BE2C (cell line): ENCODE data around the gene CFAP46.

Experiments used
- DNase-seq: peaks from one replicate; pipeline ENCODE4 v3.0.0-alpha.2; 2020
- H3K27me3 ChIP-seq: fragments of 250-450 bp; sonication (Bioruptor Pico); 2 replicates; pipeline ENCODE4 v1.5.1; 2020; ENCODE audit warnings: mild to moderate bottlenecking
- H3K36me3 ChIP-seq: fragments of 250-450 bp; sonication (Bioruptor Pico); 2 replicates; pipeline ENCODE4 v1.5.1; 2020; ENCODE audit warnings: mild to moderate bottlenecking
- H3K4me1 ChIP-seq: fragments of 250-450 bp; sonication (Bioruptor Pico); 2 replicates; pipeline ENCODE4 v1.5.1; 2020
- H3K4me3 ChIP-seq: 2 replicates; pipeline ENCODE4 v1.5.1; 2011; ENCODE audit warnings: low read depth, low read length
- H3K9me3 ChIP-seq: fragments of 250-450 bp; sonication (Bioruptor Pico); 2 replicates; pipeline ENCODE4 v1.5.1; 2020
- CTCF ChIP-seq: IDR thresholded peaks from 2 replicates; pipeline ENCODE4 v1.5.1; 2012; ENCODE audit warnings: mild to moderate bottlenecking, low read depth, low read length

CFAP46 gene

GRCh38 chr10:132946311-132946710 is 3.9 kb upstream of the CFAP46 start:
- no peak for TF ChIP-seq CTCF
- no peaks in the 10 kb centered on the region for H3K4me1 ChIP-seq
- H3K9me3 ChIP-seq, result no peaks in the 10 kb centered on the region
- H3K4me3 ChIP-seq, result no peak overlapping the region
- H3K27me3 ChIP-seq, result peaks cover 32% of the 10 kb centered on the region
- DNase-seq, result no peak
- no peaks in the 10 kb centered on the region for H3K36me3 ChIP-seq

GRCh38 chr10:132945894-132946255 is 3.5 kb upstream of the CFAP46 start:
- DNase-seq, result no peak

DNA sequence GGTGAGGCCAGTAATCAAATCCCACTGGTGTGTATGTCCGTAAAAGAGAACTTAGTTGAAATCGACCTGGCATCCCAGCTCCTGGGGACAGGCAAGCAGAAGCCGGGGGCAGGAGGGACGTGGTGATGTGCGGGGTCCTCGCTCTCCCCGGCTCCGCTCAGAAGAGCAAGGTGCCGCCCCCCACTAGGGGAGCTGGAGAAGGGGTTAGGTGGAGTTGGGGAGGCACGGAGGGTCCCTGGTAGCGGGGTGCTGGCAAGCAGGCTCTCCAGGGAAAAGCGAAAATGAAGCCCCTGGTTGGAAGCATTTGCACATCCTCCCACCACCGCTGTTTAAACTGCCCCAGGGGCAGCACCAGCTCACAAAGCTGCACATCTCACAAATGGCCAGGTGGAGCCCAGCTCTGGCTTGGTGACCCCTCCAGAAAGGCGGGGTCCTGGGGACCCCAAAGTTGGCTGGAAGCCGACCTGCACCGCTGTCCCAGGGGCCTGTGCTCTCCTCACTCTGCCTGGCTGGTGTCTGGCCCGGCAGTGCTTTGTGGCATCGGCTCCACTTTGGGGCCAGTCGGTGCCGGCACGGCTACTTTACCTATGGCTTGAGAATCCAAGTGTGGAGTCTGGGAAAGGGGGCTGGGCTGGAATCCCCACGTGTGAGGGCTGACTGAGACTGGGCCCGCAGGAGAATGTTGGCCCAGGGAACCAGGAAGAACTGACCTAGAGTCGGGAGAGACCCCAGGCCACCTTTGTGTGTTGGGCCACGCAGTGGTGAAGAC is 2.9 kb upstream of the CFAP46 start:
- Histone ChIP-seq H3K9me3 (no peaks in the 10 kb centered on the region), H3K4me3 (no peak overlapping the region), H3K36me3 (no peaks in the 10 kb centered on the region), H3K27me3 (peaks cover 37% of the 10 kb centered on the region), H3K4me1 (no peaks in the 10 kb centered on the region)
- no peak for TF ChIP-seq CTCF
- no peak for DNase-seq

More at GRCh38 chr10:132945894-132946255, 3.5 kb upstream of the CFAP46 start:
- Histone ChIP-seq H3K4me1 (no peaks in the 10 kb centered on the region), H3K36me3 (no peaks in the 10 kb centered on the region), H3K9me3 (no peaks in the 10 kb centered on the region), H3K4me3 (no peak overlapping the region), H3K27me3 (peaks cover 36% of the 10 kb centered on the region)
- TF ChIP-seq CTCF, result no peak

DNA sequence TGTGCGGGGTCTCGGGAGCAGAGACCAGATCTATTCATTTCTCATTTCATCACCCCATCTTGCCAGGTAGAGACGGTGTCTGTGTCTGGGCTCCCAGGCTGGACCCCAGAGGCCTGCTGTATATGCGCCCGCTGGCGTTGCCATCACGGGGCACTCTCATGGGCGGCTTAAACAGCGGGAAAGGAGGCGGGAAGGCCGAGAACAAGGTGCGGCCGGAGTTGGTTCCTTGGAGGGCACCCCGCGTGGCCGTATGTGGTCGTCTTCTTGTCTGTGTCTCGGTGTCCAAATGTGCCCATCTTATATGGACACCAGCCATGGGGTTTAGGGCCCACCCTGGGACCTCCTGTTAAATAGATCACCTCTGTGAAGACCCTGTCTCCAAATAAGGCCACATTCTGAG is 2.1 kb upstream of the CFAP46 start:
- Histone ChIP-seq H3K4me3 (no peak overlapping the region), H3K36me3 (no peaks in the 10 kb centered on the region), H3K27me3 (peaks cover 42% of the 10 kb centered on the region), H3K4me1 (no peaks in the 10 kb centered on the region), H3K9me3 (no peaks in the 10 kb centered on the region)
- no peak for TF ChIP-seq CTCF
- no peak for DNase-seq

DNA sequence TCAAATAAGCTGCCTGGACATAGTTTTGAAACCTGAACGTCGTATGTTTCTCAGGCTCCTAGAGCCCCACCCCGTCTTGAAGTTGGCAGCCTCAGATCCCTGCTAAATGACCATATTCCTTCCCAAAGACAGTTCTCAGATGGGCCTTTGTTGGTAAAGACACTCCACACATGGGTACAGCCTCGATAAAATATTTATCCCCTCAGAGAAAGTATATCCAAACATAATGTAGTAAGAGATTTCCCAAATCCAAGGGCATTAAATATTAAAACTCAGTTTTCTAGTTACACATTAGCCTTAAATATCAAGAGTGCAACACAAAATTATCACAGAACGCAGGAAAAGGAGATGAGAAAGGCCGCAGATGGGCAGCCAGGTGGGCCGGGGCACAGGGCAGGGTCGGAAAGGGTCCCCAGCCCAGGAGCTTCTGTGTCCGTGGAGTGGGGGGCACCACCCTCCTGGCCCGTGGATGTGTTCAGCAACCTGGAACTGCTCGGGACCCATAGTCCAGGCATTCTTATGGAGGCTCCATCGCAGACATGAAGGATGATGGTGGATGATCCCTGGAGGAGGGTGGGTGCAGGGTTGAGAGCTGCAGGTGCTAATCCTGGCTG is 1.5 kb upstream of the CFAP46 start:
- Histone ChIP-seq H3K27me3 (peaks cover 41% of the 10 kb centered on the region), H3K9me3 (no peaks in the 10 kb centered on the region), H3K4me1 (no peaks in the 10 kb centered on the region), H3K4me3 (no peak overlapping the region), H3K36me3 (no peaks in the 10 kb centered on the region)
- TF ChIP-seq CTCF, result no peak
- no peak for DNase-seq

GRCh38 chr10:132943058-132943790 is 854 bp upstream of the CFAP46 start:
- no peak for DNase-seq
- Histone ChIP-seq H3K9me3 (no peaks in the 10 kb centered on the region), H3K36me3 (no peaks in the 10 kb centered on the region), H3K4me3 (no peak overlapping the region; the same call in 1 of the 2 replicates), H3K27me3 (peaks cover 46% of the 10 kb centered on the region), H3K4me1 (no peaks in the 10 kb centered on the region)
- no peak for TF ChIP-seq CTCF
